ENCODE measurements around the gene GPC5.

Gene GPC5

GRCh38 chr13:91618315-91618714, 219.9 kb downstream of the GPC5 start:
- no peaks in the 10 kb centered on the region for H3K9me3 ChIP-seq (ENCODE audit: low read length)
- H3K36me3 ChIP-seq (ENCODE audit: insufficient read depth, low read length): no peaks in the 10 kb centered on the region
- H3K4me3 ChIP-seq (ENCODE audit: low read depth, low read length, poor library complexity, severe bottlenecking): no peak overlapping the region
- H3K4me2 ChIP-seq (ENCODE audit: low read length): no peak overlapping the region
- no peak overlapping the region for H3K27ac ChIP-seq (ENCODE audit: low read depth, low read length, poor library complexity, severe bottlenecking)
- H2AFZ ChIP-seq (ENCODE audit: low read length): no peak overlapping the region
- H3K79me2 ChIP-seq (ENCODE audit: insufficient read depth, low read length): no peaks in the 10 kb centered on the region
- no peaks in the 10 kb centered on the region for H3K4me1 ChIP-seq (ENCODE audit: insufficient read depth, low read length, severe bottlenecking)
- no peaks in the 10 kb centered on the region for H3F3A ChIP-seq (ENCODE audit: insufficient read depth, low read length)
- H4K20me1 ChIP-seq (ENCODE audit: insufficient read depth, low read length): no peaks in the 10 kb centered on the region
- no peak overlapping the region for H3K9ac ChIP-seq (ENCODE audit: low read length)
- no peak for TF ChIP-seq EZH2 (IDR thresholded peaks at IDR 0.05; ENCODE audit: borderline replicate concordance, low read length)
- TF ChIP-seq CTCF (IDR thresholded peaks at IDR 0.05; ENCODE audit: low read length): no peak
- H3K9me2 ChIP-seq (ENCODE audit: low read depth, low read length): no peaks in the 10 kb centered on the region
- H3K27me3 ChIP-seq (ENCODE audit: insufficient read depth, low read length): no peaks in the 10 kb centered on the region

- H3K9ac ChIP-seq (ENCODE audit: low read length): no peak overlapping the region
- no peaks in the 10 kb centered on the region for H3K27me3 ChIP-seq (ENCODE audit: insufficient read depth, low read length)
- no peak overlapping the region for H3K4me2 ChIP-seq (ENCODE audit: low read length)
- no peak overlapping the region for H3K4me3 ChIP-seq (ENCODE audit: low read depth, low read length, poor library complexity, severe bottlenecking)
- TF ChIP-seq EZH2 (IDR thresholded peaks at IDR 0.05; ENCODE audit: borderline replicate concordance, low read length) (no peak), CTCF (IDR thresholded peaks at IDR 0.05; ENCODE audit: low read length) (no peak)
- no peaks in the 10 kb centered on the region for H3K9me2 ChIP-seq (ENCODE audit: low read depth, low read length)
- H2AFZ ChIP-seq (ENCODE audit: low read length): no peak overlapping the region
- H4K20me1 ChIP-seq (ENCODE audit: insufficient read depth, low read length): no peaks in the 10 kb centered on the region
- H3K27ac ChIP-seq (ENCODE audit: low read depth, low read length, poor library complexity, severe bottlenecking): no peak overlapping the region
- no peaks in the 10 kb centered on the region for H3K9me3 ChIP-seq (ENCODE audit: low read length)
- H3F3A ChIP-seq (ENCODE audit: insufficient read depth, low read length): no peaks in the 10 kb centered on the region
- H3K79me2 ChIP-seq (ENCODE audit: insufficient read depth, low read length): no peaks in the 10 kb centered on the region
- H3K4me1 ChIP-seq (ENCODE audit: insufficient read depth, low read length, severe bottlenecking): no peaks in the 10 kb centered on the region
- no peaks in the 10 kb centered on the region for H3K36me3 ChIP-seq (ENCODE audit: insufficient read depth, low read length)
Observed at GRCh38 chr13:91620670-91621141, 222.3 kb downstream of the GPC5 start.

GRCh38 chr13:91621161-91621560, 222.7 kb downstream of the GPC5 start:
- Histone ChIP-seq H3K4me1 (ENCODE audit: insufficient read depth, low read length, severe bottlenecking) (no peaks in the 10 kb centered on the region), H3K4me3 (ENCODE audit: low read depth, low read length, poor library complexity, severe bottlenecking) (no peak overlapping the region), H3K9me2 (ENCODE audit: low read depth, low read length) (no peaks in the 10 kb centered on the region), H2AFZ (ENCODE audit: low read length) (no peak overlapping the region), H4K20me1 (ENCODE audit: insufficient read depth, low read length) (no peaks in the 10 kb centered on the region), H3F3A (ENCODE audit: insufficient read depth, low read length) (no peaks in the 10 kb centered on the region), H3K27ac (ENCODE audit: low read depth, low read length, poor library complexity, severe bottlenecking) (no peak overlapping the region), H3K36me3 (ENCODE audit: insufficient read depth, low read length) (no peaks in the 10 kb centered on the region), H3K79me2 (ENCODE audit: insufficient read depth, low read length) (no peaks in the 10 kb centered on the region), H3K9ac (ENCODE audit: low read length) (no peak overlapping the region), H3K4me2 (ENCODE audit: low read length) (no peak overlapping the region), H3K27me3 (ENCODE audit: insufficient read depth, low read length) (no peaks in the 10 kb centered on the region), H3K9me3 (ENCODE audit: low read length) (no peaks in the 10 kb centered on the region)
- TF ChIP-seq CTCF (IDR thresholded peaks at IDR 0.05; ENCODE audit: low read length) (no peak), EZH2 (IDR thresholded peaks at IDR 0.05; ENCODE audit: borderline replicate concordance, low read length) (no peak)

Measured in OCI-LY1 (cell line).